DMS 273 treated with DMSO at 0.1 percent for 48 hours (cell line): ENCODE results near the gene CCNY.

Source experiments
- DNase-seq: peaks from one replicate; lab custom pipeline; 2025; lab: John Stamatoyannopoulos, UW

The CCNY gene

GRCh38 chr10:35486297-35486990, 150.1 kb downstream of the CCNY start:
- DNase-seq = no peak

- DNase-seq = no peak
Measured at GRCh38 chr10:35487336-35488034, 151.2 kb downstream of the CCNY start.

GRCh38 chr10:35488228-35488627, 151.9 kb downstream of the CCNY start:
- DNase-seq = no peak

- DNase-seq = no peak
Measured at GRCh38 chr10:35492386-35493195, 156.3 kb downstream of the CCNY start.

DNA sequence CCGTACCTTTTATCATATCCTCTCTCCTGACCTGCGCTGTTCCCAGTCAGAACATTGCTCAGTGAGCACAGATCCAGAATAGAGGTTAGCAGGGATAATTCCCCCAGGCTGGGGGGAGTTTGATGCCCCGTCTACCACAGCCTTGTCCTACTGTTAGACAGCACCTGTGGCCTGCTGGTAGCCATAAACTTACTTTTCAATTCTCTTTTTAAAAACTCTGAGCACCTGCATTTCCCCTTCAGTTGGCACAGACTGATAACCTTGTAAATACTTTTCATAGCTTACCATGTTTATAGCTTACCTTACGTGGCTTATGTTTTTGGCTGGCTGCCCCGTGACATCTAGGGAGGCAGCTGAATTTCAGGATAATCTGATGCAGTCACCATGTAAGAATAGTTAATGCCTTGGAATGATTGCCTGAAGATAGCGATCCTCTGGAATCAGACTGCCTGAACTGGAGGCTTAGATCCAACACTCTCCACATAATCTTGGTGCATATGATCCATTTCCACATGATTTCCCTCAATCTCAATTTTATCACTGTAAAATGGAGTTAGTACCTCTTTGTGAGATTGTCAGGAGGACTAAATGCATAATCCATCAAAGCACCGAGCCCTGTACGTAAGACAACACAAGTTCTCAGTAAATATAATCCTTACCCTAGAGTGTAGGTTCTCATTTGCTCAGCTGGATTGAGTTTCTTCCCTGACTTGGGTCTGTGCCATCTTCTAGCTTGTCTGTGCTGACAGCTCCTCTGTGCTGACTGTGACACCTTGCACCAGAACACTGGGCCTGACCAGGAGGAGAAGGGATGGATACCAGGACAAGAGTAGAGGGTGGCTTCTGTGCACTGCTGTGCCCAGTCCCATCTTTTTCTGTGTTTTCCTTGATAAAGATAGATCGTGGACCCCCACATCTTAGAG, 157.1 kb downstream of the CCNY start:
- no peak for DNase-seq

GRCh38 chr10:35495521-35496119, 159.3 kb downstream of the CCNY start:
- no peak for DNase-seq

GRCh38 chr10:35497909-35498308, 161.6 kb downstream of the CCNY start:
- DNase-seq = no peak

DNA sequence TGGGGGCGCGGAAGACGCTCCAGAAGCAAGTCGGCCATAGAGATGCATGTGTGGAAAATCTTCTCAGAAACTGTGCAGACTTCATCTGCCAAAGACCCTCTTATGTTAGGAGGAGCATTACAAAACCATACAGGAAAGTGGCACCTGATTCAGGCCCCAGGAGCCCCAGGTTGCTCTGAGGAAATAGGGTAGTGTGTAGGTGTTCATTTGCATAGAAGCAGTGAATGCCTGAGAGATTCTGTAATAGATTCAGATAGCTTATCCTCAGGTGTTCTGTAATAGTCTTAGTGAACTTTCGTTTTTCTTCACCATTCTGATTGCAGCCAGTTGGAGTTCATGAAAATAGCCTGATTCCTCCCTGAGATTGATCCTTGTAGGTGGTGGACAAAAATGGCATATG, 162.4 kb downstream of the CCNY start:
- DNase-seq = no peak

- no peak for DNase-seq
Measured at GRCh38 chr10:35501923-35502322, 165.6 kb downstream of the CCNY start.

- no peak for DNase-seq
Measured at GRCh38 chr10:35502692-35503091, 166.4 kb downstream of the CCNY start.

GRCh38 chr10:35503578-35503977, 167.3 kb downstream of the CCNY start:
- DNase-seq = no peak

DNA sequence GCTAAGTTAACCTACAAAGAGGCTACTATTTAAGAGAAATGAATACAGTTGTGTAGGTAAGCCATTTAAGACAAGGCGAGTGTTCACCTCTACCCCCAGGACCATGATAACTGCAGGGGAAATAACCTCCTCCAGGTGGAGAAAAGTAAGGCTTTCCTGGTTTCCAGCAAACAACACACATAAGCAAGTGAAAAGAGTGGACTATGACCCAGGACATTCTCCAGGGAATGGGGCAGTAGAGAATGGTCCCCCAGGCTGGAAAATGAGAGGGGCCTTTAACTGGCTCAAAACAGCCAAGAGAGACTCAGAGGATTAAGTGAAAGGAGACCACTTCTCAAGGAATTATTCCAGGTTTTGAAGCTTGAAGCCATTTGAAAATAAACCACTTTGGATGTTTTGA, 167.8 kb downstream of the CCNY start:
- DNase-seq = no peak

DNA sequence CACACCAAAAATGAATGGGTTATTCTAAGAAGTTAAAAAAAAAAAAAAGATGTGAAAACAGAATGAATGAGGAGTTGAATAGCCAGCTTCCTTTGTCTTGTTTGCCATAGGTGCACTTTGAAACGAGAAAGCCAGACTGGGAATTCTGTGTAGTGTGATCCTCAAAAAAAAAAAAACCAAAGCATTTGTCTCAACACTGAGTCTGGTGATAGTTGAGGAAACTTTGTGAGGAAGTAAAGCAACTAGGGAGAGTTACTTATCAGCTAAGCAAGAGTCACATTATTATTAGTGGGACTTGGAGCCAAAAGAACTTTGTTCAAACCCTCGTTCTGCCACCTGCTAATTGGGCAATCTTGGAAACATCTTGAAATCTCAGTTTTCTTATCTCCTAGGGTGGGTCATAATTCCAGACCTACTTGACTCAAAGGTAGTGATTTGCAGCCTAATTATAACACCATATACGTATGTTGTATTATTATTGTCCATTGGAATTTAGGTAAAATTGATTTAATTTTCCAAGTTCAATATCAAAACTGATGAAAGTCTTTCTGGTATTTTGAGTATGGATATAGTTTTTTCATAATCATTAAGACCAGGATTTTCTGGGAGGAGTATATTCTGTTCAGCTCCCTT, 169.0 kb downstream of the CCNY start:
- DNase-seq = no peak

- no peak for DNase-seq
Measured at GRCh38 chr10:35506741-35507140, 170.4 kb downstream of the CCNY start.

DNA sequence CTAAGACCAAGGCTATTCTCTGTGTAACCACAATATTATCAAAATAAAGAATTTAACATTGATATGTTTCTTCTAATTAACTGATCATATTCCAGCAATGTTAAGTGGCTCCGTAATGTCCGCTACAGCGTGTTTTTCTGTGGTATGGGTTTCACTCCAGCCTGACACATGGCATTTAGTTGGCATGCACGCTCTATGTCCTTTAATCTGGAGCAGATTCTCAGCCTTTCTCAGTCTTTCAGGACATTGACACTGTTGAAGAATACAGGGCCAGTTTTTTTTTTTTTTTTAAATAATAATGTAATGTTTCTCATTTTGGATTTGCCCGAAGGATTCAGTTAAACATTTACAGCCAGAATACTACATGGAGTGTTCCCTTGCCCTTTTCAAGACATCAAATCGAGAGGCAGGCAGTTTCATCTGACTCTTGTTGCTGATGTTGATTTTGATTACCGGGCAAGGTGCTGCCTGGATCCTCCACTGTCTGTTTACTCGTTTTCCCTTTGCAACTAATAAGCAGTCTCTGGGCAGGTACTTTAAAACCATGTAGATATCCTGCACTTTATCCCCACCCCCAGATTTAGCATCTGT, 171.3 kb downstream of the CCNY start:
- no peak for DNase-seq

- no peak for DNase-seq
Measured at GRCh38 chr10:35508647-35509046, 172.3 kb downstream of the CCNY start.

- DNase-seq = no peak
Measured at GRCh38 chr10:35510891-35511290, 174.6 kb downstream of the CCNY start.

DNA sequence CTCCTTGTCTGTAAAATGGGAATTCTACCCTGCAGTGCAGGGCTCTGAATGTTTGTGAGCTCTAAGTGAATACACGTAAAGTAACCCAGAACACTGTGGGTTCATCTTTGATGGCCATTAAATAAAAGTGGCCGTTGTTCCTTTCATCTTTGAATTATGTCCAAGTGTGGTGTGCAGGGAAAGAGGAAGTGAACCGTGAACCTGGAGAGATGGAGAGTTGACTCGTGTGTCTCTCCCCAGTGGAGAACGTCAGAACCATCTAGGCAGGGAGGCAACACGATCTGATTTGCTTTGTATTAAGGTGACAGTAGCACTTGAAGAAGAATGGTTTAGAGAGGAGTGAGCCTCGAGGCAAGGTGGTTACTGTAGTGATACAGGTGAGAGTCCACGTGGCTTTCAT, 175.3 kb downstream of the CCNY start:
- DNase-seq = no peak

DNA sequence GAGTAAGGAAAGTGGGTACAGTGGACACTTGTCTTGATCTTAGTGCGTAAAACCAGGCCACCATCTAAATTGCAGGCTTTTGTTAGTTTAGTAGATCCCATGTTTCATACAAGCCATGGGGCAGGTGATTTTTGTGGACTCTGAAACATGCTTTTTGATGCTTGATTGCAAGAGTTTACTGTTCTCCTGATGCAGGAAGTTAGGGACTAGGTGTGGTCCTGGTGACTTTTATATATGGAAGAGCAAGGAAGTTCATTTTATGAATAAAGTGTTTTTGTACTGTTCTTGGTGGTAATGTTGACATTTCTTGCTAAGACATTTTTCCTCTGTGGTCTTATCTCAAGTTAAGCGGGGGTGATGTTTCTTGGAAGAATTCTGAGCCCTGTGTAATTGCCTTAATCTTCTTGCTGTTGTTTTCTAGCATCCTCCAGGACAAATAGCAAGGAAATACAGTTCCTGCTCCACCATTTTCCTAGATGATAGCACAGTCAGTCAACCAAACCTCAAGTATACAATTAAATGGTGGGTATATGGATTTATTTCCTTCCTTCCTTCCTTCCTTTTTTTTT, 179.9 kb downstream of the CCNY start:
- DNase-seq = no peak
